OCI-LY1 (cell line): ENCODE data around the gene CEP68.

Source experiments
- H2AFZ ChIP-seq: fragments of 200-600 bp; sonication (generic), shearing (Covaris generic); 2 replicates; pipeline ENCODE4 v1.6.0; 2014; ENCODE audit warnings: antibody characterized with exemption, mild to moderate bottlenecking, low read length
- H3F3A ChIP-seq: fragments of 200-600 bp; sonication (generic), shearing (Covaris generic); 2 replicates; pipeline ENCODE4 v1.6.0; 2014; ENCODE audit warnings: mild to moderate bottlenecking, antibody characterized with exemption, low read length, moderate library complexity; ENCODE audit not compliant: insufficient read depth
- H3K27ac ChIP-seq: fragments of 200-600 bp; sonication (generic); 2 replicates; pipeline ENCODE4 v1.5.1; 2014; ENCODE audit warnings: low read length, mixed run types, mild to moderate bottlenecking, low read depth; ENCODE audit not compliant: poor library complexity, severe bottlenecking
- H3K27me3 ChIP-seq: fragments of 200-600 bp; sonication (generic); 2 replicates; pipeline ENCODE4 v1.6.0; 2014; ENCODE audit warnings: antibody characterized with exemption, mild to moderate bottlenecking, low read length, moderate library complexity; ENCODE audit not compliant: insufficient read depth
- H3K36me3 ChIP-seq: fragments of 200-600 bp; sonication (generic); 2 replicates; pipeline ENCODE4 v1.6.1; 2014; ENCODE audit warnings: mild to moderate bottlenecking, antibody characterized with exemption, low read length, moderate library complexity, mixed read lengths; ENCODE audit not compliant: insufficient read depth
- H3K4me1 ChIP-seq: fragments of 200-600 bp; sonication (generic); 2 replicates; pipeline ENCODE4 v1.5.1; 2014; ENCODE audit warnings: mild to moderate bottlenecking, low read length, moderate library complexity; ENCODE audit not compliant: insufficient read depth, severe bottlenecking
- H3K4me2 ChIP-seq: fragments of 200-600 bp; sonication (generic), shearing (Covaris generic); 2 replicates; pipeline ENCODE4 v1.6.1; 2014; ENCODE audit warnings: low read length
- H3K4me3 ChIP-seq: fragments of 200-600 bp; sonication (generic); 2 replicates; pipeline ENCODE4 v1.5.1; 2014; ENCODE audit warnings: low read length, low read depth, mild to moderate bottlenecking, mixed read lengths; ENCODE audit not compliant: poor library complexity, severe bottlenecking
- H3K79me2 ChIP-seq: fragments of 200-600 bp; shearing (Covaris generic); 2 replicates; pipeline ENCODE4 v1.6.1; 2016; ENCODE audit warnings: mixed run types, low read length, mixed read lengths; ENCODE audit not compliant: insufficient read depth
- H3K9ac ChIP-seq: fragments of 200-600 bp; sonication (generic), shearing (Covaris generic); 2 replicates; pipeline ENCODE4 v1.6.1; 2014; ENCODE audit warnings: mild to moderate bottlenecking, low read length, mixed read lengths
- H3K9me2 ChIP-seq: fragments of 200-600 bp; sonication (generic), shearing (Covaris generic); 2 replicates; pipeline ENCODE4 v1.6.1; 2014; ENCODE audit warnings: low read depth, mild to moderate bottlenecking, low read length, mixed read lengths
- H3K9me3 ChIP-seq: fragments of 200-600 bp; shearing (Covaris generic); 2 replicates; pipeline ENCODE4 v1.6.1; 2014; ENCODE audit warnings: low read length, mixed read lengths
- H4K20me1 ChIP-seq: fragments of 200-600 bp; sonication (generic), shearing (Covaris generic); 2 replicates; pipeline ENCODE4 v1.6.0; 2016; ENCODE audit warnings: mild to moderate bottlenecking, low read length; ENCODE audit not compliant: insufficient read depth
- EZH2 ChIP-seq: fragments of 200-600 bp; sonication (generic), shearing (Covaris generic); IDR thresholded peaks from 2 replicates; pipeline ENCODE4 v1.8.0; 2017; ENCODE audit warnings: borderline replicate concordance, mixed run types, mild to moderate bottlenecking, antibody characterized with exemption, low read length, moderate library complexity, mixed read lengths
- TF ChIP-seq, protein P1 (sequence below): fragments of 200-600 bp; sonication (generic), shearing (Covaris generic); IDR thresholded peaks from 2 replicates; pipeline ENCODE4 v1.5.1; 2017; ENCODE audit warnings: mild to moderate bottlenecking, antibody characterized with exemption, low read length, moderate library complexity, mixed read lengths

The CEP68 gene

DNA sequence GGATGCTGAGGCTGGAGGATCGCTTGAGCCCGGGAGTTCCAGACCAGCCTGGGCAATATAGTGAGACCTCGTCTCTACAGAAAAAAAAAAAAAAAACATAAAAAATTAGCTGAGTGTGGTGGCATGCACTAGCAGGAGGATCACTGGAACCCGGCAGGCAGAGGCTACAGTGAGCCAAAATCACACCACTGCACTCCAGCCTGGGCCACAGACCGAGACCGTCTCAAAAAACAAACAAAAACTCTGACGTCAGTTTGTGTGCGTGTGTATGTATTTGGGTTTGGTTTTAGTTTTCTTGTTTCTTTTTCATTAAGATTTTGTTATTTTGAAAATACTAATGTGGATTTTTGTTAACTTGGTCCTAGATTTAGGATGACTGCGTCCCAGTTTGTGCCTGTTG lies 19.0 kb downstream of the CEP68 start:
- H3K4me1 ChIP-seq = peaks cover 28% of the 10 kb centered on the region
- H3K9me2 ChIP-seq = no peaks in the 10 kb centered on the region
- H3K9me3 ChIP-seq = no peaks in the 10 kb centered on the region
- no peak overlapping the region for H2AFZ ChIP-seq
- H3K4me3 ChIP-seq = no peak overlapping the region
- H3K79me2 ChIP-seq = no peaks in the 10 kb centered on the region
- H3K27ac ChIP-seq = no peak overlapping the region
- H3K36me3 ChIP-seq = peaks cover 45% of the 10 kb centered on the region
- H3K4me2 ChIP-seq = no peak overlapping the region
- no peaks in the 10 kb centered on the region for H3K27me3 ChIP-seq
- H4K20me1 ChIP-seq = no peaks in the 10 kb centered on the region
- no peak overlapping the region for H3K9ac ChIP-seq
- TF ChIP-seq, protein P1, sequence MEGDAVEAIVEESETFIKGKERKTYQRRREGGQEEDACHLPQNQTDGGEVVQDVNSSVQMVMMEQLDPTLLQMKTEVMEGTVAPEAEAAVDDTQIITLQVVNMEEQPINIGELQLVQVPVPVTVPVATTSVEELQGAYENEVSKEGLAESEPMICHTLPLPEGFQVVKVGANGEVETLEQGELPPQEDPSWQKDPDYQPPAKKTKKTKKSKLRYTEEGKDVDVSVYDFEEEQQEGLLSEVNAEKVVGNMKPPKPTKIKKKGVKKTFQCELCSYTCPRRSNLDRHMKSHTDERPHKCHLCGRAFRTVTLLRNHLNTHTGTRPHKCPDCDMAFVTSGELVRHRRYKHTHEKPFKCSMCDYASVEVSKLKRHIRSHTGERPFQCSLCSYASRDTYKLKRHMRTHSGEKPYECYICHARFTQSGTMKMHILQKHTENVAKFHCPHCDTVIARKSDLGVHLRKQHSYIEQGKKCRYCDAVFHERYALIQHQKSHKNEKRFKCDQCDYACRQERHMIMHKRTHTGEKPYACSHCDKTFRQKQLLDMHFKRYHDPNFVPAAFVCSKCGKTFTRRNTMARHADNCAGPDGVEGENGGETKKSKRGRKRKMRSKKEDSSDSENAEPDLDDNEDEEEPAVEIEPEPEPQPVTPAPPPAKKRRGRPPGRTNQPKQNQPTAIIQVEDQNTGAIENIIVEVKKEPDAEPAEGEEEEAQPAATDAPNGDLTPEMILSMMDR = no peak
- TF ChIP-seq EZH2 = no peak
- no peaks in the 10 kb centered on the region for H3F3A ChIP-seq

DNA sequence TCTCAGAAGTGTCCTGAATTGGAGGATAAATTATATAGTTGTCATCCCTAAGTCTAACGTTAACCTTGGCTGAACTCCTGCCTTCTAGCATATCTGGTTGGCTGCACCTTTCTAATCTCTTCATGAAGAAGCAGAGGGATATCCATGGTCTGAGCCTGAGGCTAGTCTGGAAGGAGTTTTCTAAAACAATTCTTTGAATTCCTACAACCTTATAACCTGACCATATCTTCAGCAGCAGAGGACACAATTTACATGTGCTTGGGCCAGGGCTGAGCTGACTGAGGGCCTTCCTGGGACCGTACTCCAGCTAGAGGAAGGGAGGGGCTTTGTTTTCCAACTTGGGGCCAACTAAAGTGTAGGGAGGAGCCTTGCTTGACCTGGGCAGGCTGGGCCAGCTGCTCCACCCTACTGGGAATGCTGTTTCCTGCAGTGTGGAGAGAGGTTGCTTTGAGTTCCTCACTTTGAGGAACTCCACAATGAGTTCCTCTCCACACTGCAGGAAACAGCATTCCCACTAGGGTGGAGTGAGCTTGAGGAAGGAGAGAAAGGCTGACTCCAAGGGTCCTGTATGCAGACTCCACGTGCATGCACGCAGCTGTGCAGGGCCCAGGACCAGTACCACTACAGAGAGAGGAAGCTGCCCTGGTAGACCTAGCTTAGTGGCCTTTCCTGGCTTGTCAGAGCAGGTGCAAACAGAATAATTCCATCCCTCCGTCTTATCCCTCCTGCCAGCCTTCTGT lies 19.6 kb downstream of the CEP68 start:
- no peaks in the 10 kb centered on the region for H3K79me2 ChIP-seq
- peaks cover 47% of the 10 kb centered on the region for H3K36me3 ChIP-seq
- no peak overlapping the region for H3K9ac ChIP-seq
- H3F3A ChIP-seq = no peaks in the 10 kb centered on the region
- no peak for TF ChIP-seq EZH2
- TF ChIP-seq, protein P1 = no peak
- H3K27me3 ChIP-seq = no peaks in the 10 kb centered on the region
- no peaks in the 10 kb centered on the region for H4K20me1 ChIP-seq
- H3K4me2 ChIP-seq = no peak overlapping the region
- H3K9me3 ChIP-seq = no peaks in the 10 kb centered on the region
- H2AFZ ChIP-seq = no peak overlapping the region
- peaks cover 22% of the 10 kb centered on the region for H3K4me1 ChIP-seq
- no peaks in the 10 kb centered on the region for H3K9me2 ChIP-seq
- no peak overlapping the region for H3K27ac ChIP-seq
- no peak overlapping the region for H3K4me3 ChIP-seq

DNA sequence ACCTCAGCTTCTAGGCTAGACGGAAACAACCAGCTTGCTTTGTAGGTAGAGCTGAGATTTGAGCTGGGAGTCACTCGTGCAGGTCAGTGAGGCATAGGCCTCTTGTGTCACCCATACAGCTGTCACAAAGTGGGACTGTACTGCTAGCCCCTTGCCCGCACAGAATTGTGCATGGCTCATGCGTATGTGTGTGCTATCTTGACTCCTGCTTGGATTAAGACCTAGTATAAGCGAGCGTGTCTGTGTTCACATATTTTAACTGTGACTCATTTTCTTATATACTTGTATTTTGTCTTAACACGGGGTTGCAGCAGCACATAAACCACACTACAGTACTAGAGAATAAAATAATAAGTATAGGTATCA lies 20.1 kb downstream of the CEP68 start:
- H3K27ac ChIP-seq = no peak overlapping the region

More for the DNA sequence above, 20.1 kb downstream of the CEP68 start:
- Histone ChIP-seq H3K79me2 (no peaks in the 10 kb centered on the region), H3K4me2 (no peak overlapping the region), H3K9me3 (no peaks in the 10 kb centered on the region), H2AFZ (no peak overlapping the region), H3F3A (no peaks in the 10 kb centered on the region), H3K4me3 (no peak overlapping the region), H3K9me2 (no peaks in the 10 kb centered on the region), H3K36me3 (peaks cover 52% of the 10 kb centered on the region), H3K4me1 (peaks cover 19% of the 10 kb centered on the region), H3K9ac (no peak overlapping the region), H4K20me1 (no peaks in the 10 kb centered on the region), H3K27me3 (no peaks in the 10 kb centered on the region)
- TF ChIP-seq EZH2 = no peak
- TF ChIP-seq, protein P1 = no peak
